ENCODE data around the gene RTCA.
"Not testable (repeated sequence)": the region's sequence is repeated elsewhere in the genome, so short reads cannot be mapped to it uniquely, and the experiment has no call there.

Gene RTCA

GRCh38 chr1:100313382-100313781 lies 47.4 kb downstream of the RTCA start:
- DNase-seq = no peak

GRCh38 chr1:100316622-100317021 lies 50.6 kb downstream of the RTCA start:
- DNase-seq = no peak

- no peak for DNase-seq
These were observed 54.5 kb downstream of the RTCA start for GRCh38 chr1:100320311-100321099.

- no peak for DNase-seq
These were observed 55.1 kb downstream of the RTCA start for GRCh38 chr1:100321100-100321493.

- DNase-seq = no peak
These were observed 55.5 kb downstream of the RTCA start for GRCh38 chr1:100321506-100321905.

GRCh38 chr1:100322436-100323211 lies 56.6 kb downstream of the RTCA start:
- DNase-seq = no peak

- DNase-seq = no peak
These were observed 57.5 kb downstream of the RTCA start for GRCh38 chr1:100323419-100324106.

- no peak for DNase-seq
These were observed 59.7 kb downstream of the RTCA start for GRCh38 chr1:100325415-100326324.

GRCh38 chr1:100326325-100326670 lies 60.3 kb downstream of the RTCA start:
- not testable (repeated sequence) for DNase-seq

- DNase-seq = no peak
These were observed 62.1 kb downstream of the RTCA start for GRCh38 chr1:100328133-100328532.

- DNase-seq = not testable (repeated sequence)
These were observed 65.1 kb downstream of the RTCA start for GRCh38 chr1:100331146-100331545.

- no peak for DNase-seq
These were observed 66.3 kb downstream of the RTCA start for GRCh38 chr1:100332331-100332730.

GRCh38 chr1:100335436-100335835 lies 69.4 kb downstream of the RTCA start:
- DNase-seq = no peak

GRCh38 chr1:100337878-100338277 lies 71.9 kb downstream of the RTCA start:
- DNase-seq = not testable (repeated sequence)

- not testable (repeated sequence) for DNase-seq
These were observed 73.7 kb downstream of the RTCA start for GRCh38 chr1:100339735-100340134.

GRCh38 chr1:100340494-100340893 lies 74.5 kb downstream of the RTCA start:
- DNase-seq = no peak

- DNase-seq = no peak
These were observed 76.3 kb downstream of the RTCA start for GRCh38 chr1:100342348-100342747.

All from KG1 (cell line).